Central memory CD4-positive, alpha-beta T cell (primary cell): ENCODE measurements around the gene CELF4.

ENCODE experiments used
- DNase-seq: peaks from one replicate; pipeline ENCODE4 v3.0.0; 2022

Gene CELF4

DNA sequence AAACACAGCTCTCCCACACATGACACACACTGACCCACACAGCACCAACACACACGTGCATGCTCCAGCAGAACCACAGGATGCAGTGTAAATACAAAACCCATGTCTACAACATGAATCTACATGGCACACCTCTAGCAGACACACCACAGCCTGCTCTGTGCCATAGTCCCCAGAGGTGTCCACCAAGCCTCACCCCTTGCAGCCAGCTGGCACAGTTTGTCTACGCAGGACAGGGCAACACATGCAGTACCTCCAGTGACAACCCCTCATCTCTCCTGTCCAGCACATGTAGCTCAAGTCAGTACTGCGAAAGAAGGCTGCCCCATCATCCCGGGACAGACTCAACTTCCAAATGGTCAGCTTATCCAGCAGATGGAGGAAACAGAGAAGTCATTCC lies 18.9 kb downstream of the CELF4 start:
- no peak for DNase-seq

DNA sequence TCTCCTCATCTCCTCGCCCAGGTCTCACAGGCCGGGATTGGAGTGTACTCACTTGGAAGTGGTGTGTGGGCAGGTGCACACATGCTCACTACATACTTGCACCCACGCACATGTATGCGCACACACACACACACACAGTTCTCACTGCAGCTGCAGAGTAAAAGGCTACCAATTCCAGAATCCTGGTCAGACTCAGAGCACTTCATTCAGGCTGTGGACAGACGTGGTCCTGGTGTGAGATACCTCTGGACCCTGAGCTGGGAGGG lies 19.4 kb downstream of the CELF4 start:
- no peak for DNase-seq

DNA sequence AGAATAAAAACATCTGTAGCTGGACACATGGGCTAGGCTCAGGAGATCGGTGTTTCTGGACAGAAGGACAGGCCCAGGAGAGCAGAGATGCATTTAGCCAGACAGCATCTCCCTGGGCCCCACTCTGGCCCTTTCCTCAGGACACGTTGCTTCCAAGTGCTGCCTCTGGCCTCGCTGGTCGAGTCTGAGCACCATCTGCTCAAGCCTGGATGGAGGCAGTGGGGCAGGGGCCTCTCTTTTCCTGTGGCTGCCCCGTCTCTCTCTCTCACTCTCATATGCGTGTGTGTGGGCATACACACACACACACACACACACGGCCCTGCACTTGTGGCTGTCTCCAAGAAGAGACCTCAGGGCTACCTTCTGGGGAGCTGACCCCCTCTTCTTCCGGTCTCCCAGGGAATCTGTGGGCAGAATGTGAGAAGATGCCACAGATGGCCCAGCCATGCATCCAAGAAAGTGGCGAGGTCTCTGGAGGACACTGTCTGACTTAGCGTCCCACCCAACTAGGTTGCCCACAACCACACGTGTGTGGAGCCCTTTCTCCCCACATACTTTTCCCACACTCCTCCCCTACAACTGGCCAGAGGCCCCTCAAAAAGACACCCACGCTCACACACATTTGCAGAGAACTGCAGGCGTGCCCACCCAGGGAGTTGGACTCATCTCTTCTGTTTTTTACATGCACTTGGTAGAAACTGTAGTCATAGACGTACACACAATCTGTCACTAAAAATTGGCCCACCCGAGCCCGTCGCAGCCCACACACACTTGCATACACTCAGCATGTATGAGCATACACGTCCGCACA lies 19.9 kb downstream of the CELF4 start:
- no peak for DNase-seq

DNA sequence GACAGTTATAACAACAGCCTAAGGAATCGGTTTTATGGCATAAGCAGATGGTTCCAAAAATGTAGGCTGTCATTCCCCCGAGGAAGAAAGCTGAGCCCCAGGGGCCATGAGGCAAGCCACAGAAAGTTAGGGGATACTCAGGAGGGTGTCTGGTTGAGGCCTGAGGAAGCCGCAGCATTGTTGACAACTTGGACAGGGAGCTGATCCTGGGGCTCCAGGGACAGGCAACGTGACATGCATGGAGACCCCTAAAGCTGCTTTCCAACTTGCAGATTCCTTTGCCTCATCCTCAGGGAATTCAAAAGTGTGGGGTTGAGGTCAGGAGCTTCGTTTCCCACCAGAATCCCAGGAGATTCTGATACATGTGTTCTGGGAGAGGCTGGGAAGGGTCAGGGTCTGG lies 20.9 kb downstream of the CELF4 start:
- DNase-seq = no peak

DNA sequence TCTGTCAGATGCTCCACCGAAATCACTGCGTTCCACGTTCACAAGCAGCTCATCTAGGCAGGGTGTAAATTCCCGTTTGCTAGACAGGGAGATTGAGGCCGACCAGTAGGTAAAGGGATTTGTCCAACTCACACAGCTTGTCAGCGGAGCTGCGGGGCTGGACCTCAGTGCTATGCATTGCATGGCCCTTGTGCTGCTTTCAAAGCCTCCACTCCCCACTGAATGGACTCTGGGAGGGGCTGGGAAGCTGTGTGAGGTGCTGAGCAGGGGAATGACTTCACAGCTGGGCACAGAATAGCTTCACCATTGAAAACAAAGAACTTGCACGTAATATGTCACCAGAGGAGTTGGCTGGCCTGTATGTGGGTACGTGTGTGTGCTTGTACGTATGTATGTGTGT lies 21.4 kb downstream of the CELF4 start:
- DNase-seq = no peak

DNA sequence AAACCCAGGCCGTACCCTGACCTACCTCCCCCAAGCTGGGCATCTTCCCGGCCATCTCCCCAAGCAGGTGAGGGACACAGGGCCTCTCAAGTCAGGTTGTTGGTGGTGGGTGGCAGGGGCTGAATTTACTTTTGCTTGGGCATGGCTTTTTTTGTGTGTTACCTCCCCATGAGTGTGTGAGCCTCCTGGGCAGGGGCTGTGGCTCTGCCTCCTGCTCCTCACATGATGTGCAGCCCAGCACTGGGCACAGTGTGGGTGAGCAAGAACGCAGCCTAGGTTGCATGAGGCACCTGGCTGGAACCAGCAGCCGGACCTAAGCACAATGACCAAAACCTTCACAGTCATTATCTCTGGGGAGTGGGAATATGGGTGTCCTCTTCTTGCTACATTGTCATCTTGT lies 22.3 kb downstream of the CELF4 start:
- DNase-seq = no peak

DNA sequence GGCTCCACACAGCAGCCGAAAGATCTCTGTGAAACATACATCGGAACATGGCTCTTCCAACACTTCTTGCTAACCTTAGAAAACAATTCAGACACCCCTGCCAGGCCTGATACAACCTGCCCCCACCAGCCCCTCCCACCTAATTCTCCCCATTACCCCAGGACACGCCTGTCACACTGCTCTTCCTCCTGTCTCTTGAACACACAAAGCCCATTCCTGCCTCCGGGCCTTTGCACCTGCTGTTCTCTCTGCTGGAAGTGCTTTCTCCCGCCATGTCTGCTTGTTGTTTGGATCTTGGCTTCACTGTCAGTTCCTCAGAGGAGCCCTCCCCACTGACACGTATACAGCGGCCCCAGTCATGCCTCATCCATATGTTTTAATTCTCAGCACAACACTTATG lies 24.1 kb downstream of the CELF4 start:
- DNase-seq = no peak

DNA sequence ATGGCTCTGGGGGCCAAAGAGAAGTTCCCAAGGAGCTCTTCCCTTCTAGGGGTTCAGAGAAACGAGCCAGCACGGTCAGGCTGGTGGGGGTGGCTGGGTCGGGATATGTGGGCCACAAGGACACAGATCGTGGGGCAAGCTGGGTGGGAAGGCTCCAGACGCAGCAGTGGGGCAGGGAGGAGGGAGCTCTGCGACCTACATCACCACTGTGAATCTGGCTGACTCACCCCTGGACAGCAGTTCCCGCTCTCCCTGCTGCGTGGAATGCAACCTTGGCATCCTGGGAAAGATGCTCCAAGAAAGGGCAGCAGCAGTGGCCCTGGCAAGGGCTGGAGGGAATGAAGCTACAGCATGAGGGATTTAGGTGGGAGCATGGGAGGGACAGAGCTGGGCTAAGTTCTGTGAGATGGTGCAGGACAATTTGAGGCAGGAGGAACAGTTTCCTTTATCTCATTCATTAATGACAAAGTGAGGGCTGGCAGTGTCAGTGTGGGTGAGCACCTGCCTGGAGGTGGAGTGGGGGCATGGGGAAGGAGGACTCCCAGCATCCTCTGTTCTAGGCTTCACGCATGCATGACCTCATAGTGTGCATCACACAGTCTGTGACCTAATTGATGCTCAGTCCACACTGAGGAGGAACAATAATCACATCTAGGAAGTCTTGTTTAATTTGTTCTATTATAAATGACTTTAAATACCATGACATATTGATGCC lies 25.0 kb downstream of the CELF4 start:
- no peak for DNase-seq

DNA sequence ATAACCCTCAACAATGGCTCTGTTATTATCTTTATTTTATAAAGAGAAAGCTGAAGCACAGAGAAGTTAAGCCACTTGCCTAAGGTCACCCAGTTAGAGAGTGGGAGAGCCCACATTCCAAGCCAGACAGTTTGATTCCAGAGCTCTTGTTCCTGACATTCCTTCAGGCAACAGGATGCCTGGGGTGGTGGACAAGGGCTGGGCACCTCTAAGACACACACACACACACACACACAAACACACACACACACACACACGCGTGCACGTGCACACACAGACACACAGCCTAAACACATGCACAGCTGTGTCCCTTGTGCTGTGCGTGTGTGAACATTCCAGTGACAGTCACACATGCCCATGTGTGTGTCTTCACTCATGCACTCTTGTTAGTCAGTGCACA lies 26.4 kb downstream of the CELF4 start:
- DNase-seq = no peak

DNA sequence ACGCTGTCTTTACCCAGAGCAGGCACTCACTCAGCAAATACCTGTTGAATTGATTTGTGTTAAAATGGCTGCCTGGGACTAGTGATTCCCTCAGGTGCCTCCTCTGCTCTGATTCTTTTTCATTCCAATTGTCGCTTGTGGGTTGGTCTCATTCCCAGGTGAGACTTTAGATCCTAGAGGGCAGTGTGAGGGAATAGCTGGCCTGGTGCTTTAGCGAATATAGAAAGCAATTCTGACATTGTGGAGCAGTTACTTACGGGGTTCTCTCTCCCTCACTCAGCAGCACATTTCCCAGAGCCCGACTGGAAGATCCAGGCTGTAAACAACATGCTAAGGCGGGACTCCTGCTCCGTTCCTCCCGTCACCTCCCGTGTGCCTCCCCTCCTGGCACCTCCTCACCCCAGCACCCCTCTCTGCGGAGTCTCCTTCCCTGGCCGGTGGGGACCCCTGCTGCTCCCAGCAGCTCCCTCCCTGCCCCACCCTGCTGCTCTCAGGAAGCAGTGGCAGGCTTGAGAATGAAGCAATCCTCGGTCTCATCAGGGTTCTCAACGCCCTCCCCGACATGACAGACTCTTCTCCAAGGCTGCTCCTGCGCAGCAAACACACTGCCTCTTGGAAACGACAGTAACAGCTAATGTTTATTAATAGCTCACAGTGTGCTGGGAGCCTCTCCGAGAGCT lies 26.9 kb downstream of the CELF4 start:
- DNase-seq = no peak

DNA sequence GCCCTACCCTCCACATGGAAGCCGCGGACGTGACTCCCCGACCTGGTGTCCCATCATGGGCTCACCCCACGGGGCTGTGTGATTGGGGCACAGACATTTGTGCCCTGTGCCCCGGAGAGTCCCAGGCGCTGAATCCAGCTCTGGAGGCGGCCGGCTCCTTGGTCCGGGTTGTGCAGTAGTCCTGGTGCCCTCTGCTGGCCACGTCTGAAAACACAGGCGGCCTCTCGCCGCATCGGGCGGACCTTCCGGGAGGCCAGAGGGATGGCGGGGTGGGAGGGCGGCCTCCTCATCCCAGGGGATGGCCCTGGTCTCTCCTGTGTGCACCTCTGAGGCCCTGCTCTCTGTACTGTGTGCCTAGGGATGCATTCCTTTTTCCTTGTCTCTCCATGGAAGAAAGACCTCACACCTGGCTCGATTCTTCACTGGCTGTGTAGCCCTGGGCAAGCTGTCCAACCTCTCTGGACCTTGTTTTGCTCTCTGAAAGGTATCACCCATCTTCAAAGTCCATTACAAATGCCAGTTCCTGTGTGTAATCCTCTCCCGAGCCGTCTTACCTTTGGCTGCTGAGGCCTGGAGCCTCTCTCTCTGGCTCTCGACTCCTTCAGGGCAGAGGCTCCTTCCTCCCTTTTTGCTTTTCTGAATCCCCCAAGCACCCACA lies 27.6 kb downstream of the CELF4 start:
- no peak for DNase-seq

DNA sequence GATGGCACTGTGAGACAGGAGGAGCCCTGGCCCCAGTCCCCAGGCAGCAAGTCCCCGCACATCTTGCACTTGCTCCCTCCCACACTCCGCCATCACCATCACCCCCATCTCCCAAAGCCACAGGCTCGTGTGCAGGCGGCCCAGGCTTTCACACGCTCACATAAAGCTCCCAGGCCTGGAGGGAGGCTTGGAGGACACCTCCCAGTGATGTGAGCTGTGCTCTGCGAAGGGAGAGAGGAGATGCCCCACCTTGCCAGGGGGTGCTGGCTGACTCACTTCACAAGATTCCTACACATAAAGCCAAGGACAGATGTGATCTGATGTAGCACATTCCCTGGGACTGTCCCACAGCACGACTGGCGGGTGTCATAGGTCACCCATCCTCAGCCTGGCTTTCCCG lies 28.9 kb downstream of the CELF4 start:
- DNase-seq = no peak

DNA sequence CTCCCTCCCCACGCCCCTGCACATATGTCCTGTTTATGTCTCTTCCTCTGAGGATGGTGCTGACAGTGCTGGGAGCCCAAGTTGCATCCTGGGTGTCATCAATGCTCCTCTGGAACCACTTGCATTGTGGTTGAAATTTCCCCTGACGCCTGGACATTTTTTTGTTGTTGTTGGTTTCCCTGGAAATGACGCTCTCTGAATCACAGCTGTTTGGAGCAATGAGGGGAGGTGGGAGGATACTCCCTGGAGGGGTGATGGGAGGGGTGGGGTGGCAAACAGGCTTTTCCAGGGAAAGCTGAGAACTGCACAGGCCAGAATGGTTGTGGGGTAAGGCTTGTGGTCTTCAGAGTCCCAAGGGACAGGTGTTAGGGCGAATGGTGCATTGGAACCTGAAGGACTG lies 29.6 kb downstream of the CELF4 start:
- no peak for DNase-seq

DNA sequence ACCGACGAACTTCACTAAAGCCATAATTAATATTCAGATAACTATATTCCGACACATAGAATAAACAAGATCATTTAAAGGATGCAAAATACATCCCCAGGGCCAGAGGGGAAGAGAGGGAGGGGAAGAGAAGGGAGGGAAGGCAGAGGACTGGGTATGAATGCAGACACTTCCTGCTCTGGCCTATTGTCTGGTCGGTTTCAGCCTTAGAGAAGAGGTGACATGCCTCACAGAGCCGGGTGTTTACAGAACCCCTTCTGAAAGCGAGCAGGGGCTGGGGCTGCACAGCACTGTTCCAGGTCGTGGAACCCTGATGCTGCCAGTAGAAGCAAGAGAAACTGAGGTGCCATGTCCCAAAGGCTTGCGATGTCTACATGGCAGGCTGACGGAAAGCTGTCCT lies 31.0 kb downstream of the CELF4 start:
- no peak for DNase-seq

DNA sequence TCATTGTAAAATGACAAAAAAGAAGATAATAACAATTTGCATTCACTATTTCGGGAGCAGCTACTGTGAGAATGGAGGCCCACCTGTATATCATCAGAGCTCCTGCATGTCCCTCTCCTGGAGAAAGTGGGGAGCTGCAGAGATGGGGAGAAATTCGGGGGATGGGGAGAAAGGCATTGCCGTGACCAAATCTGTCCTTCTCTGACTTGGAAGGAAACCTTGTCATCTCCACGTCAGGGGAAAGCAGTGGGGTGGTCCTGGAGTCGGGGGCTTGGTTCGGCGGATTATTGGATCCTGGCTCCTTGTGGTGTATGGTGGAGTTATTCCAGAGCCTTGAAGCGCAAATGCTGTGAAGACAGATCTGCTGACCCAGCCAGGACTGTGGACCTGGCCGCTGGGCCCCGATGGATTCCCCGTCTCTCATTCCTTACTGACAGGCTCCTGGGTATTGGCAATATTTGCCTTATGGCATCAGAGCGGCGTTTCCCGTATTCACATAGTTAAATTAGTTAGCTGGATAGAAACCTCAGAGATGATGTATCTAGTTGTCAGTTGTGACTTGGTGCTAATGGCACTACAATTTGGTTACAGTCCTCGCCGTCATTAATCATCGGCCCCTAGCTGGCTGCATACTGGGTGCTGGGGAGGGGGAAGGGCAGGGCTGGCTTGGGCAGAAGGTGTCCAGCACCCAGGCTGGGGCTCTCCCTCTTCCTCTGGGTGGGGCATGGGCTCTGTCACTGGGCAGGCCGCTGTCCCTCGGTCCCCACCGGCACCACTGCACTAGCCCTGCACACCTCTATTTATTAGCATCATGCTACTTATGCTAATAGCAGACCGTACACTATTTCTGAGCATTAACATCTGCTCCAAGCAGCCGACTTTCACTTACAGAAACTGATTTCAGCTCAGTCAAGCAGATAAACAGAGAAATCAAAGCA lies 31.7 kb downstream of the CELF4 start:
- no peak for DNase-seq

DNA sequence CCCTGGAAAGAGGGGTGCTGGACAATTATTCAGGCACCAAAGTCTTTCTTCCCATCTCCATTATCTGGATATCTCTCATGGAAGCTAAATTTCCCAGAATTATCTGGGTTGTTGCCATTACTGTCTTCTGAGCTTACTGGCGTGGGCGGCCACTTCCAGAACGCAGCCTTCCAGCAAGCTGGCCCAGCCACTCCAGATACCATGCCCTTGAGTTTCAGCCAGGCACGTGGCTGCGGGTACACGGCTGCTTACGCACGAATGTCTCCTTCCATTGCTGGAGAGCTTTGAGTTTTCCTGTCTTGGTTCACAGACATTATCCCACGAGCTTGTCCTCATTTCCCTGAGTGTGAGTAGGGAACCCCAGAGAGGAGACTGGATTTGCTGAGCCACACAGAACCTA lies 32.7 kb downstream of the CELF4 start:
- no peak for DNase-seq

DNA sequence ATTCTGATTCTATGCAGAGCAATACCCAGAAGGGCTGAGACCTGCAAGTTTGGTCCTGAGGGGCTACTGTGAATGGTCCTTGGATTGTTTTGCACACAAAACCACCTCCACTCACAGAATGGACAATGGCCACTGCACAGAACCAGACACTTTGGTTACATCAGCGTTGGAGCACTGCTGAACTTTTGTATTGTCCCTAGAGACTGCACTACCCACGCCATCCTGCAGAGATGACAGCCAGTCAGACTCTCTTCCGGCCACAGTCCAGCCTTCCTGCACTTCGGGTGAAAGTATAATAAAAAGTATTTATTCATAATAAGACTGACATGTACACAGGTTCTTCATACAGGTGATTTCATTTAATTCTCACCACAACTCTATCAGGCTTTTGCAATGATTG lies 35.7 kb downstream of the CELF4 start:
- no peak for DNase-seq

DNA sequence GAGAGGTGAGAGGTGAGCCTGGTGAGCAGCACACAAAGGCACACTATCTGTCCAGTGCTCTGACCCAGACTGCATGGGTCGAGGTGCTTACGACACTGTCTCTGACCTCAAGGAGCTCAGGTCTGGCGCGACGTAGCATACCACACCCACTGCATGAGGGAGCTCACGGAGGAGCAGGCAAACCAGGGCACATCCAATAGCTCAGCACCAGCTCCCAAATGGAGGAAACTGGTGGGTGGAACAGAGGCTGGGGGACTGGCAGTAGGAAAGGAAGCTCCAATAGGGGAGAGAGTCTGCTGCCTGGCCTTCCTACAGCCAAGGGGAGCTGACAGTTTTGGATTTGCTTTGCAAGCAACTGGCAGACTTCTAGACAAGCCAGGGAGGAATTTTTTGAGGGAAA lies 36.3 kb downstream of the CELF4 start:
- no peak for DNase-seq

DNA sequence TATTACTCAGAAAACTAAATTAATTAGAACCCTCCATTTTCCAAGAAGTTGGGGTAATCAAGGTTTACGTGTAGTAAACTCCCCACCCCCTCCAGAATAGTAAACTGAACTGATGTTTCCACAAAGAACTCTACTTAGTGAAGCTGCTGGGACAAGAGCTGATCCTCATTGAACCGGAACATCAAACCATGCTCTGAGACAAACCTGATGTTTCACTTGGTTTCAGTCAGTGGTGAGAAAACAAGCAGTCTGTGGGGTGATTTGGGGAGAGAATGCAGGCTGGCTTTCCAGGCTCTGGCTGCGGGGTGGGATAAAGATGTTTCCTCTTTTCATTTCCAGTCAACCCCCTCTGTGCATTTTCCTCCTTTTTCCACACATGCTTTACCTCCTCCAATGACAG lies 38.2 kb downstream of the CELF4 start:
- DNase-seq = no peak

DNA sequence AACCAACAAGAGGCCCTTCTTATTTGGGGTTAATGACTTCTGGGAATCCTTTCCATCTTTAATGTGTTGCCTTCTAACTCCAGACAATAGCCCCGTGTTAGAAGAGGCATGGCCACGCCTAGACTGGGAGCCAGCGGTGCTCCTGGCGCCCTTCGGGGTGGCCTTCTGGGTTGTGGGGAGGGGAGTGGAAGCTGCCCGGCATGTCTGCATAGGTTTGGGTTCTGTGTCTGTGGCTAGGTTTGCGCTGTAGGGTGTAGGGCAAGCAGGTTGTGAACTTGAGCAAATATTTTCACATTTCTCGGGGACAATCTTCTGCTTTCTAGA lies 40.4 kb downstream of the CELF4 start:
- DNase-seq = no peak

DNA sequence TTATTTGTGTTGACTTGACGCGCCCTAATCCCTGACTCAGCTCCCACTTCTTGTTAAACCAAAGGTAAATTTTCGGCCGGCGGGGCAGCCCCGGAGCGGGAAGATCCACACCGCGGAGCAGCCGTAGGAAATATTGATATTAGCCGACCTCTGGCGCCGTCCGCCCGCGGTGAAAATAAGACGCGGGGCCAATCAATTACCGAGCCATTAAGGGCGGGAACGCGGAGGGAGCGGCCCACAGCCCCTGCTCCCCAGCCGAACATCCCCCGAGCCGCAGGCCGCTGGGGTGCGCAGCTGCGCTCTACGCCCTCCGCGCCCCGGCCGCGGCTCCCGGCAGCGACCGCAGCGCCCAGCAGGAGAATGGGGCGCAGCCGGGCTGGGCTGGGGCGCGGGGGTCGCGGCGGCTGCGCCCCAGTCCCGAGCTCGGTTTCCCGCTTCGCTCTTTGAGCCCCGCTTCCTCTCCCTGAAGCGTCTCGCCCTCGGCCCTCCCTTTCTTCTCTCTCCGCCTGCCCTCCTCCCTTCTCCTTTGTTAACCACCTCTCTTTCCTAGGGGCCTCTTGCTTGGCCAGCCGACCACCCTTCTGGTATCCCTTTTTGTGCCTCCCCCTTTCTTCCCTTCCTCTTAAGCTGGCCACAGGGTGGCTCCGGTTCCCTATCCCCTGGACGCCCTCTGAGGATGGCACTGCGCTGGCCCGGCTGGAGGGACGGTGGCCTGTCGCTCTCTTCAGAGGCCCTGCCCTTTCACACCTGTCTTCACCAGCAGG lies 40.9 kb downstream of the CELF4 start:
- DNase-seq = no peak

DNA sequence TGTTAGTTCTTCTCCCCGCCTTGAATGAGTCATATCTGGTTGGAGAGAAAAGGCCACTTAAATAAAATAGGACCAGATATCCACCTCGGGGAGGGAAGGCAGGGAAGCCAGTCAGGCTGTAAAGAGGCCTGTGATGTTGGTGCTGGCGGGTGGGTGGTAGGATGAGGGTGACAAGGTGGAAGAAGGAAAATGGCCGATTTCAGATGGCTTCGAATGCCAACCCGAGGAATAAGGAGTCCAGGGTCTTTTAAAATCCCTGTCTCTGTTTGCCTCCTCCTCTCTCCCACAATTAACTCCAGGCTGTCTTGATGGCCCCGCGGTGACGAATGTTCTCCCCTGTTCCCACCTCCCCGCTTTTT lies 41.5 kb downstream of the CELF4 start:
- DNase-seq = no peak
